Stimulated activated CD4-positive, alpha-beta T cell treated with anti-CD3 and anti-CD28 coated beads, TNF-alpha, amount 100 ng/mL, for 24 hours (primary cell): ENCODE data around the gene SPPL2C.
A peak's percentile ranks its signal among the peaks of the same experiment; 100 is the strongest.

Source experiments
- DNase-seq, 3 experiments: peaks; one replicate each; pipeline ENCODE4 v3.0.0-alpha.2; 2020; ENCODE audit warnings: low read depth in 3 of 3

Gene SPPL2C

GRCh38 chr17:45876539-45876938, 31.9 kb downstream of the SPPL2C start:
- no peak for DNase-seq

DNA sequence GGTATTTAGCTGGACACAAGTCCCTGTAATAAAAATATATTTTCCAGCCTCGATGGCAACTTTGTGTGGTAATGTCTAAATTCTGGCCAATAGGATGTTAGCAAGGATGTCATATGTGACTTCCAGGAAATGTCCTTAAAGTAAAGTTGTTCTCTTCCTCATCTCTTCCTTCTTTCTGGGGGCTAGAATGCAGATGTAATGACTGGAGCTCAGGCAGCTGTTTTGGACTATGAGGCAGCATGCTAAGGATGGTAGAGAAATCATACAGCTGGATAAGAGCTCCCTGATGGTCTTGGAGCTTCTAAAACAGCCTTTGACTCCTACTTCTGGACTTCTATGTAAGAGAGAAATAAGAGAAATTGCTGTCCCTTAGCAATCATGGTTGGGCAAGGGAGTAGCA, 32.8 kb downstream of the SPPL2C start:
- DNase-seq = no peak

DNA sequence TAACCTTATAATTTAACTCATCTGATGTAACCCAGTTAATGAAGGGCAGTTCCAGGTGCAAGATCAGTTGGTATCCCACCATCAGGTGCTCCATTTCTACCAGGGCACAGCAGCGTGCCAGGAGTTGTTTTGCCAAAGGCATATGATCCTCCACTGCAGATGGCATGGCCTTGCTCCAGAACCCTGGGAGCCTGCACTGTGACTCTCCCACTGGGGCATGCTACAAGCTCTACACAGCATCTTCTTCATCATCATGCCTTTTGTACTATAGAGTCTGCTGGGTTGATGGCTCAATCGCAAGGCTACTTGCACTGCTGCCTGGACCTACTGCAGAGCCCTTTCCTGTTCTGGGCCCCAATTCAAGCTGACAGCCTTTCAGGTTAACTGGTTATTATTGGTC, 38.4 kb downstream of the SPPL2C start:
- no peak for DNase-seq

DNA sequence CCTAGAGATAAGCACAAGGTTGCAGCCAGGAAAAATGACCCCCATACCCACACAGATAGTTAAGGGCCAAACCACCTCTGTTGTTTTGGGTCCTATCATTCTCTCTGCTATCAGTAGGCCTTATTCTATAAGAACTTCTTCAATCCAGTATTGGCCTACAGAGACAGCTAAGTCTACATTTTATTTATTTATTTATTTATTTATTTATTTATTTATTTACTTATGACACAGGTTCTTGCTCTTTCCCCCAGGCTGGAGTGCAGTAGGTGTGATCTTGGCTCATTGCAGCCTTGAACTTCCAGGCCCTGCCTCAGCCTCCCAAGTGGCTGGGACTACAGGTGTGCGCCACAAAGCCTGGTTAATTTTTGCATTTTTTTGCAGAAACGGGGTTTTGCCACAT, 42.2 kb downstream of the SPPL2C start:
- no peak for DNase-seq

- DNase-seq = no peak
Measured at GRCh38 chr17:45888392-45888791, 43.7 kb downstream of the SPPL2C start.

GRCh38 chr17:45889579-45889978, 44.9 kb downstream of the SPPL2C start:
- no peak for DNase-seq

DNA sequence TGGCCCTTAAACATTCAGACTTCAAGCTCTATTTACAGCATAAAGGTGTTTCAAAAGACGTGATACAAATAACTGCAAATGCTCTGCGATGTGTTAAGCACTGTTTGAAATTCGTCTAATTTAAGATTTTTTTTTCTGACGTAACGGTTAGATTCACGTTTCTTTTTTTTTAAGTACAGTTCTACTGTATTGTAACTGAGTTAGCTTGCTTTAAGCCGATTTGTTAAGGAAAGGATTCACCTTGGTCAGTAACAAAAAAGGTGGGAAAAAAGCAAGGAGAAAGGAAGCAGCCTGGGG, 49.0 kb downstream of the SPPL2C start:
- no peak for DNase-seq

- DNase-seq = peak; percentile 62 to 79 (median 63)
Measured at GRCh38 chr17:45894022-45894784, 49.5 kb downstream of the SPPL2C start, which contains the start of gene MAPT. MAPT (plus strand) TSS chr17:45894554; CDS start chr17:45962338, 67,784 bp downstream.

GRCh38 chr17:45895304-45895968, 50.8 kb downstream of the SPPL2C start:
- no peak for DNase-seq

- no peak for DNase-seq
Measured at GRCh38 chr17:45895969-45896785, 51.5 kb downstream of the SPPL2C start.
